Measurements from ENCODE around the gene CALD1. TPM values are rescaled to one million over a fixed set of nuclear protein-coding genes. Genes with fewer than 3 reads are reported as not detected.

CALD1 gene
- total and polyA plus RNA-seq, 4 donors: 48.0 to 226 (median 95.2) TPM

- Histone ChIP-seq H3K4me1 (ENCODE audit: control insufficient read depth in 4 of 4, insufficient read depth in 4 of 4, low read length in 3 of 4) (peaks cover 0 to 1% (median 0%) of the 10 kb centered on the region in 4 donors), H3K27ac (ENCODE audit: low read depth in 1 of 2, low read length in 2 of 2) (no peak overlapping the region), H3K9ac (ENCODE audit: low read depth in 1 of 2, low read length in 2 of 2) (no peak overlapping the region), H3K27me3 (ENCODE audit: control insufficient read depth in 4 of 4, insufficient read depth in 4 of 4, low read length in 3 of 4) (no peaks in the 10 kb centered on the region), H3K36me3 (ENCODE audit: control insufficient read depth in 4 of 4, insufficient read depth in 3 of 4, low read depth in 1 of 4, low read length in 3 of 4) (no peaks in the 10 kb centered on the region), H3K4me3 (ENCODE audit: low read depth in 1 of 3, low read length in 3 of 3) (no peak overlapping the region), H3K9me3 (ENCODE audit: control insufficient read depth in 4 of 4, low read length in 3 of 4) (no peaks in the 10 kb centered on the region)
- TF ChIP-seq YY1 (IDR thresholded peaks at IDR 0.05) (no peak), HNF4A (conservative IDR thresholded peaks at IDR 0.05) (no peak), GABPA (IDR thresholded peaks at IDR 0.05 in 1 of 2, conservative IDR thresholded peaks at IDR 0.05 in 1 of 2) (no peak), TAF1 (conservative IDR thresholded peaks at IDR 0.05) (no peak), SP1 (IDR thresholded peaks at IDR 0.05) (no peak)
- TF ChIP-seq, protein P1, sequence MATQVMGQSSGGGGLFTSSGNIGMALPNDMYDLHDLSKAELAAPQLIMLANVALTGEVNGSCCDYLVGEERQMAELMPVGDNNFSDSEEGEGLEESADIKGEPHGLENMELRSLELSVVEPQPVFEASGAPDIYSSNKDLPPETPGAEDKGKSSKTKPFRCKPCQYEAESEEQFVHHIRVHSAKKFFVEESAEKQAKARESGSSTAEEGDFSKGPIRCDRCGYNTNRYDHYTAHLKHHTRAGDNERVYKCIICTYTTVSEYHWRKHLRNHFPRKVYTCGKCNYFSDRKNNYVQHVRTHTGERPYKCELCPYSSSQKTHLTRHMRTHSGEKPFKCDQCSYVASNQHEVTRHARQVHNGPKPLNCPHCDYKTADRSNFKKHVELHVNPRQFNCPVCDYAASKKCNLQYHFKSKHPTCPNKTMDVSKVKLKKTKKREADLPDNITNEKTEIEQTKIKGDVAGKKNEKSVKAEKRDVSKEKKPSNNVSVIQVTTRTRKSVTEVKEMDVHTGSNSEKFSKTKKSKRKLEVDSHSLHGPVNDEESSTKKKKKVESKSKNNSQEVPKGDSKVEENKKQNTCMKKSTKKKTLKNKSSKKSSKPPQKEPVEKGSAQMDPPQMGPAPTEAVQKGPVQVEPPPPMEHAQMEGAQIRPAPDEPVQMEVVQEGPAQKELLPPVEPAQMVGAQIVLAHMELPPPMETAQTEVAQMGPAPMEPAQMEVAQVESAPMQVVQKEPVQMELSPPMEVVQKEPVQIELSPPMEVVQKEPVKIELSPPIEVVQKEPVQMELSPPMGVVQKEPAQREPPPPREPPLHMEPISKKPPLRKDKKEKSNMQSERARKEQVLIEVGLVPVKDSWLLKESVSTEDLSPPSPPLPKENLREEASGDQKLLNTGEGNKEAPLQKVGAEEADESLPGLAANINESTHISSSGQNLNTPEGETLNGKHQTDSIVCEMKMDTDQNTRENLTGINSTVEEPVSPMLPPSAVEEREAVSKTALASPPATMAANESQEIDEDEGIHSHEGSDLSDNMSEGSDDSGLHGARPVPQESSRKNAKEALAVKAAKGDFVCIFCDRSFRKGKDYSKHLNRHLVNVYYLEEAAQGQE (IDR thresholded peaks at IDR 0.05): no peak
- DNase-seq (ENCODE audit: low spot score): no peak
Observed at GRCh38 chr7:134839298-134839697, 59.9 kb downstream of the CALD1 start.

DNA sequence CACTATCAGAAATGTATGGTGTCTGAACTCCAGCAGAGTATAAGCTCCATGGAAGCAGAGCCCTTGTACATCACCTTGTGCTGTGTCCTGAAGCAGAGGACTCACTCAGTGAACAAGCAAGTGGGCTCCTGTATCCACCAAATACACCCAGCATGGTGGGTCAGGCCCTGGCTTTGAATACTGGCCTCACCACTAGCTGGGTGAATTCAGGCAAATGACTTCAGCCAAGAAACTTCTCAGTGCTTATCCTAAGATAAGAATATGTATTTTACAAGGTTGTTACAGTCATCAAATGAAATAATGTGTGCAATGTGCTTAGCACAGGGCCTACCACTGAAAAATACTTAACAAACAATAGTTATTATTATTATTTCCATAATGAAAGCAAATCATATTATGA, 62.6 kb downstream of the CALD1 start:
- Histone ChIP-seq H3K27me3 (ENCODE audit: control insufficient read depth in 4 of 4, insufficient read depth in 4 of 4, low read length in 3 of 4) (no peaks in the 10 kb centered on the region), H3K36me3 (ENCODE audit: control insufficient read depth in 4 of 4, insufficient read depth in 3 of 4, low read depth in 1 of 4, low read length in 3 of 4) (no peaks in the 10 kb centered on the region), H3K4me1 (ENCODE audit: control insufficient read depth in 4 of 4, insufficient read depth in 4 of 4, low read length in 3 of 4) (peaks cover 0 to 1% (median 0%) of the 10 kb centered on the region in 4 donors), H3K4me3 (ENCODE audit: low read depth in 1 of 3, low read length in 3 of 3) (no peak overlapping the region), H3K27ac (ENCODE audit: low read depth in 1 of 2, low read length in 2 of 2) (no peak overlapping the region), H3K9me3 (ENCODE audit: control insufficient read depth in 4 of 4, low read length in 3 of 4) (no peaks in the 10 kb centered on the region), H3K9ac (ENCODE audit: low read depth in 1 of 2, low read length in 2 of 2) (no peak overlapping the region)
- DNase-seq (ENCODE audit: low spot score): no peak
- TF ChIP-seq CTCF (IDR thresholded peaks at IDR 0.05; ENCODE audit: low read depth, low read length, missing input control) (no peak), YY1 (IDR thresholded peaks at IDR 0.05) (no peak), RAD21 (IDR thresholded peaks at IDR 0.05) (no peak), RXRA (IDR thresholded peaks at IDR 0.05) (no peak), HNF4G (IDR thresholded peaks at IDR 0.05) (no peak)
- TF ChIP-seq, protein P2, sequence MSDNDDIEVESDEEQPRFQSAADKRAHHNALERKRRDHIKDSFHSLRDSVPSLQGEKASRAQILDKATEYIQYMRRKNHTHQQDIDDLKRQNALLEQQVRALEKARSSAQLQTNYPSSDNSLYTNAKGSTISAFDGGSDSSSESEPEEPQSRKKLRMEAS (IDR thresholded peaks at IDR 0.05): no peak
- TF ChIP-seq, protein P3, sequence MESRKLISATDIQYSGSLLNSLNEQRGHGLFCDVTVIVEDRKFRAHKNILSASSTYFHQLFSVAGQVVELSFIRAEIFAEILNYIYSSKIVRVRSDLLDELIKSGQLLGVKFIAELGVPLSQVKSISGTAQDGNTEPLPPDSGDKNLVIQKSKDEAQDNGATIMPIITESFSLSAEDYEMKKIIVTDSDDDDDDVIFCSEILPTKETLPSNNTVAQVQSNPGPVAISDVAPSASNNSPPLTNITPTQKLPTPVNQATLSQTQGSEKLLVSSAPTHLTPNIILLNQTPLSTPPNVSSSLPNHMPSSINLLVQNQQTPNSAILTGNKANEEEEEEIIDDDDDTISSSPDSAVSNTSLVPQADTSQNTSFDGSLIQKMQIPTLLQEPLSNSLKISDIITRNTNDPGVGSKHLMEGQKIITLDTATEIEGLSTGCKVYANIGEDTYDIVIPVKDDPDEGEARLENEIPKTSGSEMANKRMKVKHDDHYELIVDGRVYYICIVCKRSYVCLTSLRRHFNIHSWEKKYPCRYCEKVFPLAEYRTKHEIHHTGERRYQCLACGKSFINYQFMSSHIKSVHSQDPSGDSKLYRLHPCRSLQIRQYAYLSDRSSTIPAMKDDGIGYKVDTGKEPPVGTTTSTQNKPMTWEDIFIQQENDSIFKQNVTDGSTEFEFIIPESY (IDR thresholded peaks at IDR 0.05): no peak
